ENCODE measurements around the gene STPG4.
"Not testable (repeated sequence)": the region's sequence is repeated elsewhere in the genome, so short reads cannot be mapped to it uniquely, and the experiment has no call there.

STPG4 gene, protein sequence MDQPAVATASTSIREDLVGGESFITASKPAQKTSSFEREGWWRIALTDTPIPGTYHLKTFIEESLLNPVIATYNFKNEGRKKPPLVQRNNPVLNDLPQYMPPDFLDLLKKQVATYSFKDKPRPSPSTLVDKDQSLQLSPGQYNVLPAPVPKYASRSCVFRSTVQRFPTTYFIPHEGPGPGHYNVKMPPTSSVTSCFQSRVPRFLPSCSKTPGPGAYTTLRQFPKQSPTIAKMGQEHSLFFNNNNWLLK

GRCh38 chr2:47155091-47155876 is at the start of gene STPG4:
TSS of gene STPG4 (minus strand) at chr2:47155308. CDS start at chr2:47155251, 57 bp downstream.
- DNase-seq (ENCODE audit: low spot score) = no peak

DNA sequence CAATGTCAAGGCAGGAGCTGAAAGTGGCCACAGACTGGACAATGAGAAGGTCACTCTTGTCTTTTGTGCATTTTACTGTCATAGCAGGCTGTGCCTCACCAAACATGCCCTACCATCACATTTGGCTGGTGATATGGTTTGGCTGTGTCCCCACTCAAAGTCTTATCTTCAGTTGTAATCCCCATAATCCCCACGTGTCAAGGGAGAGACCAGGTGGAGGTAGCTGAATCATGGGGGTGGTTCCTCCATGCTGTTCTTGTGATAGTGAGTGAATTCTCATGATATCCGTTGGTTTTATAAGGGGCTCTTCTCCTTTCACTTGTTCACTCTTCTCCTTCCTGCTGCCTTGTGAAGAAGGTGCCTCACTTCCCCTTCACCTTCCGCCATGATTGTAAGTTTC is 49.6 kb upstream of the STPG4 start:
- DNase-seq (ENCODE audit: low spot score) = no peak

DNA sequence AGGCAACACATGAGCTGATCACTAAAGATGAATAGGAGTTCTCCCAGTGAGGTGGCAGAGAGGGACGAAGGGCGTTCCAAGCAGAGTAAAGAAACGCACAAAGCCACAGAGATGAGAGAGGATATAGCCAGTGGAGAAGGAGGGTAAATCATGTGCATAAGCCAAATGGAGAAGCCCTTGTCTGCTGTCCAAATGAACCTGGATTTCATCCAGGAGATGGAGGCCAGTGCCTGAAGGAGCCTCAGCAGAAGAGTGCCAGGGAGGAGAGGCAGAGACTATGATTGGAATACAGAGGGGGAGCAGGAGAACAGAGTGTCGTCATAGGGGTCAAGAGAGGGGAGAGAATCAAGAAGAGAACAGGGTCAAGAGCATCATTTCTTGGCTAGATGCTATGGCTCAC is 48.9 kb upstream of the STPG4 start:
- DNase-seq (ENCODE audit: low spot score) = no peak

GRCh38 chr2:47201224-47201623 is 46.1 kb upstream of the STPG4 start:
- DNase-seq (ENCODE audit: low spot score) = no peak

DNA sequence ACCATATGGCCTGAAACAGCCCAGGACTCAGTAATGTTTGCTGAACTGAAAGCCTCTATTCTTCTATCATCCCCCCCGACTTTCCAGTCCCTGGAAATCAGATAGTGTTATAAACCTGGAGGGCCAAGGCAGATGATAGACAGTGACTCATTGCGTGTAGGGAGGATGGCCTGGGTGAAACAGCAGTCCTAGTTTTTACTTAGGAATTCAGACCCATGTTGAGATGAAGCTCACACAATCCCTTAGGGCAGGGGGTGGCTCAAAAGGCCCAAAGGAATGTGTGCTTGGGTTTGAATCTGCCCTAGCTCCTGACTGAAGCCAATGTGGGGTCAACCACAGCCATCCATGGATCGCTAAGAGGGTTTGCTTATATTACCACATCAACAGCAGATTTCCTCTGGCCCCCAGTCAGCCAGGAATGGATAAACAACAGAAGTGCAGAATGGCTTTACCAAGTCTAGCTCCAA is 43.9 kb upstream of the STPG4 start:
- no peak for DNase-seq (ENCODE audit: low spot score)

GRCh38 chr2:47196499-47196898 is 41.4 kb upstream of the STPG4 start:
- no peak for DNase-seq (ENCODE audit: low spot score)

DNA sequence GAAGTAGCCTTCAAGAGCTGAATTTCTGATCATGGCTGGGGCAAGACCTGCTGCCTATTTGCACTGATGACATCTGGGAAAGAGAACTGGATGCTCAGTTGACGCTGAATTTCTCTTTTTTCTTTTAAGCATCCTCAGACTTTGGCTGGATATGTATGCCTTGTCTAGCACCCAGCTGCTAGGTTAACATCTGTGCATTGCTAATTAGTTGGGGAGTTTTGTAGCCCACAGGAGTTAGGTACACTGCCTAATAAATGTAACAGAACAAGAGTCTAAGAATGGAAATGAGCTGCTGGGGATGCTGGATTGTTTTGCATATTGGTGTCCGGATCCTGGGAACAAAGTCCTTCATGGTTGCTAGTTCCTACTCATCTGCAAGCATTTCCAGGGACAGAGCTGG is 40.9 kb upstream of the STPG4 start:
- no peak for DNase-seq (ENCODE audit: low spot score)

DNA sequence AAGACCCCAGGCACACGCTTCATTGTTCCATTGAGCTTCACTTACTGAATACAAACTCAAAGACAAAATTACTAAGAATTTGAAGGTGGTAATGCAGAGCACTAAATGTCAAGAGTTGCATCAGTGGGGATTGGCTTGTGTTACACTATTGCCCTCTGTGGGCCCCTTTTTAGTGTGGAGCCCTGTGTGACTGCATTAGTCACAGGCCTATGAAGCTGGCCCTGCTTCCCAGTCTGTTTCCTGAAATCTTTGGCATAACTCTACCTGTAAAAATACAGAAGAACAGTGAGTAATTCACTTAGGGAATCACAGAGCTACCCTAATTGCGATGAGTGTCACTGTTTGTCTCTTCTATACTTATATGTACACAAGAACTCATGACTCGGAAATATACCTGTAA is 40.0 kb upstream of the STPG4 start:
- no peak for DNase-seq (ENCODE audit: low spot score)

GRCh38 chr2:47194410-47194809 is 39.3 kb upstream of the STPG4 start:
- DNase-seq (ENCODE audit: low spot score) = no peak

DNA sequence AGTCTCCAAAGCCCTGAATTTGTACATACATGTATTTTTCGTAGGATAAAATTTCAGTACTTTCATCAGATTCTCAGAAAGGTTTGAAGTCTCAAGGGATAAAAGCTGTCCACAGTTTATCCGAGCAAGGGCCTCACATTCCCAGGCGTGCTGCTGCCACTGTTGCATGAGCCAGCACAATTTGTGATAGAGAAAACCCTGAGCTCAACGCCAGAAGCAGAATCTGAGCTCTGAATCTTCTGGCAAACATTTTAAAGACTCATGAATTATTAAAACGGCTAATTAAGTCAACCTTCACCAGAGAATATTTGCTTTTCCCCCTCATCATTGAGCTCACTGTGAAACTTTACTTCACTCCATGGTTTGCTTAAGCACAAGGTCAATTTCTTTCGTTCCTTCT is 38.5 kb upstream of the STPG4 start:
- no peak for DNase-seq (ENCODE audit: low spot score)

DNA sequence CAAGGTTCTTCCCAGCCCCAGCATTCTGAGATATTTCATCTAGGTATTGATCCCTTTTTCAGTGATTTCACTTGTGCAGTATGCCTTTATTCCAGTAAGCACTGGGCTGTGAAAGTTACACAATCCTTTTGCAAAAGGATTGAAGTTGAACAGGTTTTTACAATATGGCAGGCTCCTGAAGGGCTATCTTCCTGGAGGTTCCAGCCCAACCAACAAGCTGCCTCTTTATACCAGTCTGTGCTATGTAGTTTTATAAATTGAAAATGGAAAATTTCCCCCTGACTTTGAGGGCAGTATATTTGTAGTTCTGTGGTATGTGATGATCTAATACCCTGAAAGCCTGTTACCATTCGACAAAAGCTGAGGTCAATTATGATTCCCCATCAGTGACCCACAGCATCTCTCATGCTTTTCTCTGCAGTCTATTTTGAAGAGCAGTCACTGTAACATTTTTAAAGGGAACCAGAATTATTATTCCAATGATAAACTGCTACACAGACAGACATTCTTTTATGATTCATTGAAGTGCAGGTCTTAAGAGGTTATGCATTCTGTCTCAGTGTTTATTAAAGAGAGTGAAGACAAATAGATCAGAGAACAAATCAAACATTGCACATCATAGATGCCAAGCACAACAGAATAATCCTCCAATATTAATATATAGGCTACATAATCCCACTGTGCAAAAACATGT is 35.2 kb upstream of the STPG4 start:
- no peak for DNase-seq (ENCODE audit: low spot score)

DNA sequence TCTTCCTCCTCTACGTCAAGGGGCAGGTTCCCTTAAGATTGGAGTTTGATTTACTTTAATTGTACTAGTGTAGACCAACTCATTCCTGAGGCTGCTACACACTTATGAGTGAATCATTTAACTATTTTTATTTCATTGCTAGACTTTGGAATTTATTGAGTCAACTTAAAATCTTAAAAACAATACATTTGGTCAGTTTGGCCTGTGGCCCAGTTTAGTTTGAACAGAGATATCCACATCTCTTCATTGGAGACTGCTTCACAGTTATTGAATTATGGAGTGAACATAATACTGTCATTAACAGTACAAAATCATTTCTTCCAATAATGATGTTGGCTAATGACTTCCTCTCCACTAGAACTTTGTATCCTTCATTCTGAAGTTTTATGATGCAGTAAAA is 34.5 kb upstream of the STPG4 start:
- DNase-seq (ENCODE audit: low spot score) = no peak

DNA sequence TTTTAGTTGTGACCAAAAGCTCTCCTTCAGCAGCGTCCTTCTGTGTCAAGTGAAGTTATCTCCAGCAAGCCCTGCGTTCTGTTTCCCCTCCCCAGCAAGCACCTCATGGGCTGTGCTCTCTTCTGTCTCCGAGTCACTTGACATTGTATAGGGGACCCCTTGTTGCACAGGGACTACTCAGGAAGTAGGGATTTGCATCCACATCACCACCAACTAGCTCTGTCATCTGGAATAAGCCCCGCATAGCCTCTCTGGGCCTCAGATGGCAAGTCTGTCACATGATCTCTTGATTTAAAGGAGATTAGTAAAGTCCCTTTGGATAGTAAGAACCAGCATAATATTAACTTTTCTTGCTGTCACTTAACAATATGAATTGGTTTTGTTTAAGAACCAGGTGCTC is 32.0 kb upstream of the STPG4 start:
- DNase-seq (ENCODE audit: low spot score) = no peak

DNA sequence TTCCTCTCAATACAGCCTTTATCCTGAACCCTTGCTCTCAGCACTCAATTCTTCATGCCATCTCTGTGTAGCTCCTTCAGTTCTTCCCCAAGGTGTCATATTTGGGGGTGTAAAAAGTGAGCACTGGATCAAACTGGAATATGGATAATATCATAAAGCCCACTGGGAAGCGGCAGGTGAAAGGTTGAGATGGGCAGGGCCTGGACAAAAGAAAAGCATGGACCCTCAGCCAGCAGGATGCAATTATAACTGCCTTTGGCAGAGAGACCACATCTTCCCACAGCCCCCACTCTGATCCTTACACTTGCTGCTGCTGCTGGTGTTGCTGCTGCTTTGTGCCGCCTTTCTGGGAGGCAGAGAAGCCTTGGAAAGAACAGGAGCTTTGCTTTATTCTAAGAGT is 31.2 kb upstream of the STPG4 start:
- no peak for DNase-seq (ENCODE audit: low spot score)

- DNase-seq (ENCODE audit: low spot score) = not testable (repeated sequence)
Measured at GRCh38 chr2:47185098-47185497, 30.0 kb upstream of the STPG4 start.

- no peak for DNase-seq (ENCODE audit: low spot score)
Measured at GRCh38 chr2:47181176-47181575, 26.1 kb upstream of the STPG4 start.

DNA sequence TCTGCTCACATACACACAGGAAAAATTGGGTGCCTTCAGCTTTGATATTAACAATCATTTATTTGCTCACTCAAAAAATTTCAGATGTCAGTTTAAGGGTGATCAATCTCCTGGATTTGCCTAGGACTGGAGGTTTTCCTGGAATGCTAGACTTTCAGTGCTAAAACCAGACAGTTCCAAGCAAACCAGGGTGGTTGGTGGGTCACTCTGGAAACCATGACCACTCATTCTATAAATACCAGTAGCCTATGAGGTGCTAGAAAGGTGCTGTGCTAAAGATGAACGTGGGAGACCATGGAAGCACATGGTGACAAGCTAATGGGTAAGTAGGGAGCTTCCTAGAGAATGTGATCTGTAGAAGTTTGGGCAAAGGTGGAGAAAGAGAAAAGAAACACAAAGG is 25.4 kb upstream of the STPG4 start:
- no peak for DNase-seq (ENCODE audit: low spot score)

- DNase-seq (ENCODE audit: low spot score) = no peak
Measured at GRCh38 chr2:47179388-47179787, 24.3 kb upstream of the STPG4 start.

DNA sequence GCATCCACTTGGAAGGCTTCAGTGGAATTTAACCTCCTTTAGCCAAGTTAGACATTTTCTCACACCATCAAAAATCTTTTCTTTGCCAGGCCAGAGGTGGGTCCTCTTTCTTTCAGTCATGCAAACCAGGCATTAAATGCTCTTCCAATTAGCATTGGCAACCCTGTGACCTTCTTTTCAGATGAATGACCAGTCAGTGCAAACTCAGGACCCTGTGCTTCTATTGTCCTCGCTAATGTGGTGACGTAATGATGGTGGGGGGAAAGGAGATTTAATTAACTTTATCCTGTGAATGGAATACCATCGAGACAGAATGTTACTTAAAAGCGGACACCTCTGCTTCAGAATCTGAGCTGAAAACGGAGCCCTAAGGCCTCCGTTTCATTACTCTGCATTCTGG is 23.2 kb upstream of the STPG4 start:
- no peak for DNase-seq (ENCODE audit: low spot score)

DNA sequence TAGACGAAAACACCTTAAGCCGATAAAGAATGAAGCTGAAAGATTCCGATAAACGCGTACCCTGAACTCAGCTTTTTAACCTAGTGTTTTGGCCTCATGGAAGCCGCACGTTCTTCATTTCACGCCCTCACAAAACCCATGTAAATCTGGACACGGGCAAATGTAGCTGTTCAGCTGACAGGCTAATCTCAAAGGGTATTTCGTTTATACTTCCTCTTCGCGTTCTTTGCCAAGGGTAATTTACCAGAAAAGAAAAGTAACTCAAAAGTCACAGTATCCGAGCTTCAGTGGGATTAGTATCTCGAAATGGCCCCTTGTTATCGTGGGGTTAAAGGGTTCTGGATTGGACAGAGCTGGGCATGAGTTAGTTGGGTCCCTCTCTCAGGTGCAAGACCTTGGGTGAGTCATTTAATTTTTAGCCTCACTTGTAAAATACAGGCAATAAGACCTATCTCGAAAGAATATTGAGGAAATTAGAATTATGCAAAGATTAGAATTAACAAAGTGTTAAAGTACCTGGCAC is 22.0 kb upstream of the STPG4 start:
- DNase-seq (ENCODE audit: low spot score) = no peak

DNA sequence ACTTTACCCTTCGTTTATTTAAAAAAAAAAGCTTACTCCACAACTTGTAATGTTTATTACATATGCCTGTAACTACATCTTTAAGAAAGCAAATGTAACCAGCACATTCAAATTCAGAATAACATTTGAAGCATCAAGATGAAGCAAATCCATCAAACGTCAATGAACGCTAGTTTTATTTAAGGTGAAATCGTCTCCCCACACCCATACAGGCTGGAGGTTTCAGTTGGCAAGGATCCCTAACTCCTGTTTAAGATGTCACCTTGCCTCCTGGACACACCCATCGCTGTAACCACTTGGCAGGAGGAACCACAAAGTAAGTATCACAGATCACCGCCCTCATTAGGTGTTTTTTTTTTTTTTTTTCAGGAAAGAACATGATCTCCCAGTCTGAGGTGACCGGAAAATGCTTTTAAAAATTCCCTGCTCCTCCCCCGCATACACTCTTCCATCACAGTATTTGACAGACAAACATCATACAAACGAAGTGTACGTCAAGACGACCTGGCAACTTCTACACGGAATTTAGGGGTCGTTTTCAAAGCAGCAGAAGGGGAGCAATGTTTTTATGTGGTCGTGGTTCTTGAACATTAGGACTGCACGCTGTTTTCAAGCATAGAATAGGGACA is 19.7 kb upstream of the STPG4 start:
- DNase-seq (ENCODE audit: low spot score) = peak; percentile 50

GRCh38 chr2:47173986-47174732 is 19.1 kb upstream of the STPG4 start:
- no peak for DNase-seq (ENCODE audit: low spot score)

Measured in activated CD4-positive, alpha-beta T cell treated with anti-CD3 and anti-CD28 coated beads, Interleukin-2, Interleukin-4, amounts not matched to agents 100 ng/mL and 50 ng/mL, durations not matched to agents 16 hours and 8 hours (primary cell).